Keratinocyte (primary cell): ENCODE results near the gene CD300C.

Experiments
- EZH2 ChIP-seq: IDR thresholded peaks from one replicate; pipeline ENCODE4 v1.6.1; 2012; ENCODE audit warnings: inconsistent platforms, mild to moderate bottlenecking, low read length, moderate library complexity
- TF ChIP-seq, protein P1 (sequence below), 3 experiments: IDR thresholded peaks in 1 of 3; conservative IDR thresholded peaks in 1 of 3; optimal IDR thresholded peaks in 1 of 3; 2 replicates in 2 of 3; 3 replicates in 1 of 3; pipeline versions ENCODE3 to v1.5.1; 2011; ENCODE audit warnings: low read length in 3 of 3, mild to moderate bottlenecking in 3 of 3, moderate library complexity in 2 of 3, control low read depth in 1 of 3, inconsistent platforms in 1 of 3; ENCODE audit not compliant: insufficient read depth in 2 of 3; ENCODE audit errors: extremely low read depth in 1 of 3

DNA sequence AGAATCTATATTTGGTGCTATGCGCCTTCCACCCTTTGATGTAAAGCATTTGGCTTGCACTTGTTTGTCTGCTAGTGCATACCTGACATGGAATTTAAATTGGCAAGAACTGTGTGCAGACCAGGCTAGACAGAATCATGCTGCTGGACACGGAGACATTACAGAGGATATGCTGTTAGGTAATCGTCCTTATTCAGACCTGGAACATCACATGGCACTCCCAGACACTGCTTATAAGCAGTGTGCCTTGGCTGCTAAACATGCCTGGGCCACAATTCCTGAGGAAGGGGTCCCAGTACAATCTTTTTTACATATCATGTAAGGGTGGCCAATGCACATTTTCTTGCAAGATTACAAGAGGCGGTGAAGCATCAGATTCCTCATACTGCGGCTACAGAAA lies 39.8 kb upstream of the CD300C start:
- TF ChIP-seq, protein P1, sequence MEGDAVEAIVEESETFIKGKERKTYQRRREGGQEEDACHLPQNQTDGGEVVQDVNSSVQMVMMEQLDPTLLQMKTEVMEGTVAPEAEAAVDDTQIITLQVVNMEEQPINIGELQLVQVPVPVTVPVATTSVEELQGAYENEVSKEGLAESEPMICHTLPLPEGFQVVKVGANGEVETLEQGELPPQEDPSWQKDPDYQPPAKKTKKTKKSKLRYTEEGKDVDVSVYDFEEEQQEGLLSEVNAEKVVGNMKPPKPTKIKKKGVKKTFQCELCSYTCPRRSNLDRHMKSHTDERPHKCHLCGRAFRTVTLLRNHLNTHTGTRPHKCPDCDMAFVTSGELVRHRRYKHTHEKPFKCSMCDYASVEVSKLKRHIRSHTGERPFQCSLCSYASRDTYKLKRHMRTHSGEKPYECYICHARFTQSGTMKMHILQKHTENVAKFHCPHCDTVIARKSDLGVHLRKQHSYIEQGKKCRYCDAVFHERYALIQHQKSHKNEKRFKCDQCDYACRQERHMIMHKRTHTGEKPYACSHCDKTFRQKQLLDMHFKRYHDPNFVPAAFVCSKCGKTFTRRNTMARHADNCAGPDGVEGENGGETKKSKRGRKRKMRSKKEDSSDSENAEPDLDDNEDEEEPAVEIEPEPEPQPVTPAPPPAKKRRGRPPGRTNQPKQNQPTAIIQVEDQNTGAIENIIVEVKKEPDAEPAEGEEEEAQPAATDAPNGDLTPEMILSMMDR (optimal IDR thresholded peaks at IDR 0.05 in 1 of 3, IDR thresholded peaks at IDR 0.05 in 1 of 3, conservative IDR thresholded peaks at IDR 0.05 in 1 of 3; ENCODE audit: extremely low read depth in 1 of 3, insufficient read depth in 2 of 3, low read length in 3 of 3), result no peak
- no peak for TF ChIP-seq EZH2
